Neuronal stem cell (in vitro differentiated cells): ENCODE measurements around the gene SLC9C2.
A peak's percentile ranks its signal among the peaks of the same experiment; 100 is the strongest.

ENCODE experiments used
- DNase-seq: peaks from one replicate; pipeline ENCODE4 v3.0.0-alpha.2; 2013; ENCODE audit warnings: low spot score
- H2AFZ ChIP-seq: one replicate; pipeline ENCODE4 v1.6.1; 2013; ENCODE audit warnings: mild to moderate bottlenecking, low read length, inconsistent platforms
- H2AK5ac ChIP-seq: 2 replicates; pipeline ENCODE4 v1.6.1; 2013; ENCODE audit warnings: low read depth, mild to moderate bottlenecking, inconsistent platforms, low read length, moderate library complexity, mixed read lengths
- H2BK120ac ChIP-seq: 2 replicates; pipeline ENCODE4 v1.6.1; 2013; ENCODE audit warnings: low read depth, mild to moderate bottlenecking, inconsistent platforms, low read length, moderate library complexity, mixed read lengths
- H2BK12ac ChIP-seq: one replicate; pipeline ENCODE4 v1.6.1; 2013; ENCODE audit warnings: low read length, inconsistent platforms
- H2BK15ac ChIP-seq: 2 replicates; pipeline ENCODE4 v1.6.1; 2013; ENCODE audit warnings: mild to moderate bottlenecking, low read length, inconsistent platforms, mixed read lengths
- H2BK5ac ChIP-seq: one replicate; pipeline ENCODE4 v1.6.1; 2013; ENCODE audit warnings: inconsistent platforms, mild to moderate bottlenecking, low read length, moderate library complexity
- H3K14ac ChIP-seq: one replicate; pipeline ENCODE4 v1.6.1; 2013; ENCODE audit warnings: low read length, inconsistent platforms
- H3K18ac ChIP-seq: 2 replicates; pipeline ENCODE4 v1.6.1; 2013; ENCODE audit warnings: low read length, inconsistent platforms
- H3K23ac ChIP-seq: 2 replicates; pipeline ENCODE4 v1.6.1; 2013; ENCODE audit warnings: low read depth, mild to moderate bottlenecking, mixed read lengths, low read length, inconsistent platforms; ENCODE audit not compliant: poor library complexity
- H3K27ac ChIP-seq: replicated peaks from 3 replicates; pipeline ENCODE4 v1.5.1; 2013; ENCODE audit warnings: low read length, inconsistent platforms
- H3K27me3 ChIP-seq, 3 experiments: 2 replicates each; pipeline ENCODE4 v1.6.1; 2013; ENCODE audit warnings: low read length in 3 of 3, mild to moderate bottlenecking in 2 of 3, inconsistent platforms in 1 of 3, low read depth in 1 of 3, mixed read lengths in 1 of 3, moderate library complexity in 1 of 3; ENCODE audit not compliant: control insufficient read depth in 3 of 3, insufficient read depth in 3 of 3
- H3K36me3 ChIP-seq, 2 donors: replicated peaks in 1 of 2; 2 replicates each; pipeline ENCODE4 v1.6.1; 2013; ENCODE audit warnings: low read length in 2 of 2; ENCODE audit not compliant: control insufficient read depth in 2 of 2, insufficient read depth in 2 of 2
- H3K4ac ChIP-seq: 2 replicates; pipeline ENCODE4 v1.6.1; 2013; ENCODE audit warnings: inconsistent platforms, mild to moderate bottlenecking, low read length, moderate library complexity
- H3K4me1 ChIP-seq, 2 donors: 1 replicate in 1 of 2; 2 replicates in 1 of 2; pipeline ENCODE4 v1.6.1; 2013; ENCODE audit warnings: low read length in 2 of 2, low read depth in 1 of 2; ENCODE audit not compliant: control insufficient read depth in 2 of 2, insufficient read depth in 1 of 2
- H3K4me2 ChIP-seq: one replicate; pipeline ENCODE4 v1.6.1; 2013; ENCODE audit warnings: mild to moderate bottlenecking, low read length, inconsistent platforms; ENCODE audit not compliant: insufficient read depth, poor library complexity, severe bottlenecking
- H3K4me3 ChIP-seq, 2 donors: 2 replicates each; pipeline ENCODE4 v1.5.1; 2013; ENCODE audit warnings: low read length in 2 of 2, mild to moderate bottlenecking in 2 of 2, inconsistent platforms in 1 of 2, moderate library complexity in 1 of 2
- H3K79me1 ChIP-seq: one replicate; pipeline ENCODE4 v1.6.1; 2013; ENCODE audit warnings: low read depth, mild to moderate bottlenecking, inconsistent platforms, low read length, moderate library complexity
- H3K9ac ChIP-seq: one replicate; pipeline ENCODE4 v1.6.1; 2013; ENCODE audit warnings: mild to moderate bottlenecking, low read depth, low read length, inconsistent platforms; ENCODE audit not compliant: poor library complexity
- H3K9me3 ChIP-seq, 2 donors: replicated peaks in 1 of 2; 2 replicates each; pipeline versions ENCODE3 to v1.6.1; 2013; ENCODE audit warnings: low read length in 2 of 2, mild to moderate bottlenecking in 2 of 2, inconsistent platforms in 1 of 2, low read depth in 1 of 2, mixed read lengths in 1 of 2, moderate library complexity in 1 of 2; ENCODE audit not compliant: control insufficient read depth in 2 of 2, insufficient read depth in 1 of 2
- H4K8ac ChIP-seq: one replicate; pipeline ENCODE4 v1.6.1; 2013; ENCODE audit warnings: low read depth, mild to moderate bottlenecking, inconsistent platforms, low read length, moderate library complexity
- H4K91ac ChIP-seq: one replicate; pipeline ENCODE4 v1.6.1; 2013; ENCODE audit warnings: low read length, low read depth, mild to moderate bottlenecking, inconsistent platforms; ENCODE audit not compliant: poor library complexity
- WGBS, 2 donors: extraction: QIAGEN DNeasy Blood & Tissue Kit; methylation state at CpG; one replicate each; pipeline ENCODE4 v1.1.7; 2013; ENCODE audit warnings: missing lambda C conversion rate in 2 of 2, mixed read lengths in 1 of 2; ENCODE audit not compliant: insufficient read length in 2 of 2, insufficient replicate concordance in 1 of 2; ENCODE audit errors: extremely low coverage in 2 of 2; 5-methylcytosine and 5-hydroxymethylcytosine counted together

The SLC9C2 gene

DNA sequence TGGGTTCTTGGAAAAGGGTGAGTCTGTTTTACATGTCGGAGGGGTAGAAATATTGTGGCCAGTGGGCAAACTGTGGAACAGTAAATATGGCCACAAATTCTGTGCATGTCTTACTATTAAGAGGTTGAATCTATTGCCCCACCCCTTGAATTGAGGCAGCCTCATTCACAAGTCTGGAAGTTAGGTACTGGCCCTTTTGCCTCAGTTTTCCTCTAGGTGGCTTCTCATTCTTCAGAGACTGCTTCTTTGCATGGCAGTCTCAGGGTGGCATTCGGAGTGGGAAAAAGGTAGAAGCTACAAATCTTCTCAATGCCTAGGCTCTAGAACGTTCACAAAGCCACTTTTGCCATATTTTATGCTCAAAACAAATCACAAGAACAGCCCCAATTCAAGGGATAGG, 57.2 kb downstream of the SLC9C2 start:
- WGBS, 2 donors = no CpG with 5 or more reads among the region's 3 CpGs

DNA sequence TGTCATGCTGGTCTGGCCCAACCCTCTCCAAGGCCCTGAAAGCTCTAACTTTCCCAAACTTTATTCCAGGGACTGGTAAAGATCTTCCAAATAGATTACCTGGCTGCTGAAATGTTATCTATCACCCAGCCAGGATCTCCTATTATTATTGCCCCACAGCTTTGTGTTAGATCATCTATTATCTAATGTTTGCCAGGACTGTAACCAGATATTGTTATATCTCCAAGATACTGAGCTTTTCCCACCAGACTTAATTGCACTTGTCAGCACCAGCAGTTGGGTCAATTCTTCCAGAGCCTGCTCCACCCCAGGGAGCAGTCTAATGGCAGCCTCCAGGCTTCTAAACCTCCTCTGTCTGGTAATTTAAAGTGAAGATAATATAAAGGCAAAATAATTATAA, 66.6 kb downstream of the SLC9C2 start:
- H3K23ac ChIP-seq = no peak overlapping the region

More for the DNA sequence above, 57.2 kb downstream of the SLC9C2 start:
- no peaks in the 10 kb centered on the region for H3K27me3 ChIP-seq
- no peak overlapping the region for H3K4ac ChIP-seq
- H3K36me3 ChIP-seq = no peaks in the 10 kb centered on the region
- no peak overlapping the region for H3K9ac ChIP-seq
- no peak overlapping the region for H3K4me3 ChIP-seq
- H3K18ac ChIP-seq = no peak overlapping the region
- no peak for DNase-seq
- no peak overlapping the region for H2BK12ac ChIP-seq
- H3K27ac ChIP-seq = no peak overlapping the region
- no peak overlapping the region for H2BK5ac ChIP-seq
- H2BK120ac ChIP-seq = no peak overlapping the region
- no peak overlapping the region for H2AK5ac ChIP-seq
- H2AFZ ChIP-seq = no peak overlapping the region
- H3K4me2 ChIP-seq = no peak overlapping the region
- H3K14ac ChIP-seq = no peak overlapping the region
- H4K8ac ChIP-seq = no peak overlapping the region
- H2BK15ac ChIP-seq = no peak overlapping the region
- H3K23ac ChIP-seq = no peak overlapping the region
- no peaks in the 10 kb centered on the region for H3K9me3 ChIP-seq
- H3K79me1 ChIP-seq = no peaks in the 10 kb centered on the region
- H3K4me1 ChIP-seq = no peaks in the 10 kb centered on the region
- H4K91ac ChIP-seq = no peak overlapping the region

DNA sequence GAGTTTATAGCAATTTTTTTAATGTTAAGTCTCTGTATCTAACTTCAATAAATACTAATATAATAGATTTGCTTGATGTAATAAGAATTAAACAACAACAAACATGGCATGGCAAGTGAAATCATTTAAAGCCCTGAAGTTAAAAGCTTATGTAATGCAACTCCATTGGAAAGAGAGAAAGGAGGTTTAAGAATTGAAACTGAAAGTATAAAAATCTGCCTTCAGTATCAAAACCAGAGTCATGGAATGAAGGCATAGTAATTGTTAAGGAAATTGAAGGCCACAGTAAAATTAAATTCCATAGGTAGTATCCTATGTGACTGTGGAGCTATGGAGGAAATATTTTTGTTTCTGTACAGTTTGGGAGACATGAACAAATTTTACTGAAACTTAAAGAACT, 70.6 kb downstream of the SLC9C2 start:
- H3K18ac ChIP-seq = no peak overlapping the region
- no peak overlapping the region for H4K91ac ChIP-seq
- H2AFZ ChIP-seq = no peak overlapping the region
- H3K14ac ChIP-seq = no peak overlapping the region
- H2BK120ac ChIP-seq = no peak overlapping the region
- no peak for DNase-seq
- H2AK5ac ChIP-seq = no peak overlapping the region
- no peak overlapping the region for H2BK15ac ChIP-seq
- no peak overlapping the region for H3K4ac ChIP-seq
- H3K27ac ChIP-seq = no peak overlapping the region
- H3K4me2 ChIP-seq = no peak overlapping the region
- peaks cover 4 to 7% of the 10 kb centered on the region in 2 donors for H3K4me1 ChIP-seq
- H3K4me3 ChIP-seq = no peak overlapping the region
- H3K23ac ChIP-seq = no peak overlapping the region
- H3K27me3 ChIP-seq = no peaks in the 10 kb centered on the region
- no peak overlapping the region for H2BK12ac ChIP-seq
- no peak overlapping the region for H2BK5ac ChIP-seq
- no peaks in the 10 kb centered on the region for H3K36me3 ChIP-seq
- H3K9ac ChIP-seq = no peak overlapping the region
- no peak overlapping the region for H4K8ac ChIP-seq
- H3K9me3 ChIP-seq = no peaks in the 10 kb centered on the region
- no peaks in the 10 kb centered on the region for H3K79me1 ChIP-seq

More for the DNA sequence above, 66.6 kb downstream of the SLC9C2 start:
- DNase-seq = no peak
- Histone ChIP-seq H3K79me1 (no peaks in the 10 kb centered on the region), H3K4ac (no peak overlapping the region), H3K9ac (no peak overlapping the region), H3K4me2 (no peak overlapping the region), H2BK12ac (no peak overlapping the region), H2AFZ (no peak overlapping the region), H2BK120ac (no peak overlapping the region), H3K9me3 (no peaks in the 10 kb centered on the region), H3K4me3 (no peak overlapping the region), H2BK5ac (no peak overlapping the region), H3K36me3 (no peaks in the 10 kb centered on the region), H3K18ac (no peak overlapping the region), H3K14ac (no peak overlapping the region), H3K27ac (no peak overlapping the region), H2BK15ac (no peak overlapping the region), H4K91ac (no peak overlapping the region), H4K8ac (no peak overlapping the region), H3K4me1 (peaks cover under 1 to 2% of the 10 kb centered on the region in 2 donors), H3K27me3 (no peaks in the 10 kb centered on the region), H2AK5ac (no peak overlapping the region)

DNA sequence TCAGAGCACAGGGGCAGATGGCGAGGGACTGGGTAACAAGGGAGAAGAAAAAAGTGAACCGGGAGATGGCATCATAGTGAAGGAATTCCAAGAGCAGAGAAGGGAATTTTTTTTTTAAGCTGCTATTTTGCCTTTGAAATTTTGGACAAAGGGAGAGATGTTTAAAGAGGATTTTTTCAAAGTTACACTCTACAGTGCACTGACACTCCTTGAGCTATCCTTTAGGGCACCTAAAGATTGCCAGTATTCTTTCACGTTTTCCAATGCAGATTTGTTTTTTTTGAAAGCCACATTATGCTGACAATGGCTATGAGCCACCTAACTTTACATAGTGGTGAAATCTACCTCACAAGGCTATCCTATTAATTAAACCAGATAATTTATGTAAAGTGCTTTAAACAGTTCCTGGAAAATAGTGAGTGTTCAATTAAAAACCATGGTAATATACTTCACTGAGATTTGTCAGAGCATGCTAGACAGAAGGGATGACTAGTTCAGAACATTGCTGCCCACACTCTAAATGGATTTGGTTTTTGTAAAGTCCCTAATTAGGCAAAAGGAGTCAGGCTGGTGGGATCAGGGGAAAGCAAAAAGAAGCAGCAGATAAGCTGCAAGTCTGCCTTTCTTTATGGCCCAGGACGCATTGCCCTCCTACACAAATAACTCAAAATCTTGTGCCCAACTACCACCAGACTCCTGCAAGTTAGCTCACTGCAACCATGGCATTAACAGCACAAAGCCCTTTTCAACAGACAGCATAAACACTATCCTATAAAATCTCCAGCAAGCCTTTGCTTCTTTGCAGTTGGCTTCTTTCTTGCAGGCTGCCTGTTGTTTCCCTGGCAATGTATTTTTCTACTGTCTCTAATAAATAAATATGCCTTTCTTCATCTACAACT, 71.8 kb downstream of the SLC9C2 start:
- Histone ChIP-seq H2AFZ (peak overlapping the region; percentile 19), H3K9me3 (no peaks in the 10 kb centered on the region), H2BK15ac (no peak overlapping the region), H3K4me1 (peaks cover 4 to 7% of the 10 kb centered on the region in 2 donors), H4K91ac (no peak overlapping the region), H3K9ac (no peak overlapping the region), H2BK12ac (no peak overlapping the region), H3K36me3 (no peaks in the 10 kb centered on the region), H3K4me2 (no peak overlapping the region), H2AK5ac (no peak overlapping the region), H2BK5ac (no peak overlapping the region), H4K8ac (no peak overlapping the region), H3K27ac (peak overlapping the region; percentile 47), H3K4me3 (no peak overlapping the region), H3K23ac (no peak overlapping the region), H3K14ac (no peak overlapping the region), H2BK120ac (no peak overlapping the region), H3K27me3 (no peaks in the 10 kb centered on the region), H3K18ac (no peak overlapping the region), H3K4ac (no peak overlapping the region), H3K79me1 (no peaks in the 10 kb centered on the region)
- DNase-seq = no peak
- WGBS, 2 donors = no CpG with 5 or more reads among the region's 4 CpGs
